Loucy (cell line): ENCODE results near the gene GFER.

ENCODE experiments used
- CTCF ChIP-seq: fragments of 200-600 bp; sonication (generic); conservative IDR thresholded peaks from 2 replicates; pipeline ENCODE4 v1.5.1; 2014; ENCODE audit warnings: mild to moderate bottlenecking, antibody characterized with exemption, low read length
- EZH2phosphoT487 ChIP-seq: fragments of 200-600 bp; IDR thresholded peaks from 2 replicates; pipeline ENCODE4 v1.6.1; 2018; ENCODE audit warnings: antibody characterized with exemption, mild to moderate bottlenecking, moderate library complexity, borderline replicate concordance

- TF ChIP-seq CTCF (no peak), EZH2phosphoT487 (no peak)
These were observed 2.0 kb upstream of the GFER start for GRCh38 chr16:1982013-1982433.
